ENCODE results near the gene KIAA1958.

- no peak for TF ChIP-seq CTCF (IDR thresholded peaks at IDR 0.05)
- TF ChIP-seq POLR2A (IDR thresholded peaks at IDR 0.05), result no peak
Measured at GRCh38 chr9:112623198-112623597, 136.6 kb downstream of the KIAA1958 start.

All from body of pancreas (tissue), 4 donors.